PC-9 (cell line): Measurements from ENCODE around the gene OS9. TPM values are rescaled to one million over a fixed set of nuclear protein-coding genes. Genes with fewer than 3 reads are reported as not detected.

Experiments used
- BruUV-seq: library from RNA; stranded (reverse); fragments of 400-500 nt; replicated peaks from 2 replicates; lab custom pipeline; 2021; lab: Mats Ljungman, UMichigan
- CTCF ChIA-PET: fragments of 300-600 bp; sonication (Branson Sonifier 250); formaldehyde crosslinking; loops from one replicate; lab custom pipeline; 2022; ENCODE audit warnings: antibody characterized with exemption; lab: Charles Lee
- POLR2A ChIA-PET: fragments of 300-600 bp; sonication (Branson Sonifier 250); formaldehyde crosslinking; loops from one replicate; lab custom pipeline; 2022; ENCODE audit warnings: antibody characterized with exemption; ENCODE audit not compliant: unreplicated experiment; lab: Charles Lee
- DNase-seq, 2 experiments: peaks; one replicate each; pipeline versions ENCODE4 v3.0.0 to v3.0.0-alpha.2; 2015 to 2022; ENCODE audit warnings: mixed read lengths in 1 of 2
- H2AFZ ChIP-seq: fragments of 200-600 bp; sonication (generic); 2 replicates; pipeline ENCODE4 v1.8.1; 2017; ENCODE audit warnings: antibody characterized with exemption
- H3F3A ChIP-seq: fragments of 200-600 bp; sonication (generic); 2 replicates; pipeline ENCODE4 v1.8.1; 2017; ENCODE audit warnings: antibody characterized with exemption, mild to moderate bottlenecking, low read depth; ENCODE audit not compliant: insufficient read depth
- H3K27ac ChIP-seq: fragments of 200-600 bp; sonication (generic); 2 replicates; pipeline ENCODE4 v1.6.1; 2016; ENCODE audit warnings: mixed run types
- H3K27me3 ChIP-seq: fragments of 200-600 bp; sonication (generic); 2 replicates; pipeline ENCODE4 v1.6.1; 2016; ENCODE audit warnings: low read depth, mixed run types; ENCODE audit not compliant: insufficient read depth
- H3K36me3 ChIP-seq: fragments of 200-600 bp; sonication (generic); 2 replicates; pipeline ENCODE4 v1.6.1; 2016; ENCODE audit warnings: low read depth, mixed run types
- H3K4me1 ChIP-seq: fragments of 200-600 bp; sonication (generic); replicated peaks from 2 replicates; pipeline ENCODE4 v1.6.1; 2016; ENCODE audit warnings: mixed run types; ENCODE audit not compliant: insufficient read depth
- H3K4me2 ChIP-seq: fragments of 200-600 bp; sonication (generic); 2 replicates; pipeline ENCODE4 v1.6.1; 2017; ENCODE audit warnings: mixed run types
- H3K4me3 ChIP-seq: fragments of 200-600 bp; sonication (generic); 2 replicates; pipeline ENCODE4 v1.6.1; 2016; ENCODE audit warnings: mixed run types
- H3K79me2 ChIP-seq: fragments of 200-600 bp; sonication (generic); 2 replicates; pipeline ENCODE4 v1.6.1; 2017; ENCODE audit warnings: low read depth, mixed run types
- H3K9me2 ChIP-seq: fragments of 200-600 bp; sonication (generic); 2 replicates; pipeline ENCODE4 v1.8.1; 2017; ENCODE audit warnings: mild to moderate bottlenecking; ENCODE audit not compliant: insufficient read depth
- H3K9me3 ChIP-seq: fragments of 200-600 bp; sonication (generic); 2 replicates; pipeline ENCODE4 v1.8.1; 2016; ENCODE audit warnings: low read depth; ENCODE audit not compliant: insufficient read depth
- H4K20me1 ChIP-seq: fragments of 200-600 bp; sonication (generic); 2 replicates; pipeline ENCODE4 v1.8.1; 2017; ENCODE audit not compliant: insufficient read depth
- EZH2 ChIP-seq: fragments of 200-600 bp; sonication (generic); IDR thresholded peaks from 2 replicates; pipeline ENCODE4 v1.8.0; 2017; ENCODE audit warnings: antibody characterized with exemption, low read depth
- intact Hi-C: fragments of 100-400 bp; cut with micrococcal nuclease; formaldehyde crosslinking; loops from one replicate; pipeline ENCODE4 v1.10.0; 2022; ENCODE audit not compliant: unreplicated experiment
- total RNA-seq: library from RNA; stranded (reverse); gene quantifications from 2 replicates; pipeline ENCODE4 v1.2.3, GENCODE V29; 2021
- TF ChIP-seq, protein P1 (sequence below): fragments of 200-600 bp; sonication (generic); conservative IDR thresholded peaks from 2 replicates; pipeline ENCODE4 v1.6.1; 2017; ENCODE audit warnings: mixed run types, antibody characterized with exemption, mild to moderate bottlenecking, moderate library complexity

The OS9 gene
- total RNA-seq, 1 experiment from 2014 or later = 96.7 TPM

DNA sequence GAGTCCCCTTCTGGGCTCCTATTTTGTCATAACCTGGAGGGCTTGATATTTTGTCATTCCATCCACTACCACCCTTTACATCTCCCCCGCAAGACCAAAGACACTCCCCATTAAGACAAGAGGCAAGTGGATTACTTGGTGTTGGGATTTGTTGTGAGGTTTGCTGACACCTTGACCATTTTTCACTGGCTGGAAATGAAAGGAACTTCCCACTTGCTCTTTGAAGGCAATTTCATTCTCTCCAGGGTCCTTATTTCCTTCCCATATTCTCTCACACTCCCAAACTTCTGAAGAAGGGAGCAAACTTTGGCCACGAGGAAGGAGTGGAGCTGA, 29.7 kb downstream of the OS9 start:
- Histone ChIP-seq H3K4me1 (no peaks in the 10 kb centered on the region), H4K20me1 (no peaks in the 10 kb centered on the region), H3K27me3 (no peaks in the 10 kb centered on the region), H3K36me3 (no peaks in the 10 kb centered on the region), H3K79me2 (no peaks in the 10 kb centered on the region), H3K4me3 (no peak overlapping the region), H3K9me2 (no peaks in the 10 kb centered on the region), H3K27ac (no peak overlapping the region), H3K4me2 (no peak overlapping the region), H2AFZ (no peak overlapping the region), H3K9me3 (no peaks in the 10 kb centered on the region), H3F3A (no peaks in the 10 kb centered on the region)
- intact Hi-C loops = loop anchor here (10.0 kb wide), 1 partner anchor 129 kb away; the partner anchor contains the start of gene PIP4K2C
- DNase-seq = no peak
- ChIA-PET CTCF (no interaction called here), POLR2A (no interaction called here)
- BruUV-seq = no TSS peak
- TF ChIP-seq EZH2 = no peak
- TF ChIP-seq, protein P1, sequence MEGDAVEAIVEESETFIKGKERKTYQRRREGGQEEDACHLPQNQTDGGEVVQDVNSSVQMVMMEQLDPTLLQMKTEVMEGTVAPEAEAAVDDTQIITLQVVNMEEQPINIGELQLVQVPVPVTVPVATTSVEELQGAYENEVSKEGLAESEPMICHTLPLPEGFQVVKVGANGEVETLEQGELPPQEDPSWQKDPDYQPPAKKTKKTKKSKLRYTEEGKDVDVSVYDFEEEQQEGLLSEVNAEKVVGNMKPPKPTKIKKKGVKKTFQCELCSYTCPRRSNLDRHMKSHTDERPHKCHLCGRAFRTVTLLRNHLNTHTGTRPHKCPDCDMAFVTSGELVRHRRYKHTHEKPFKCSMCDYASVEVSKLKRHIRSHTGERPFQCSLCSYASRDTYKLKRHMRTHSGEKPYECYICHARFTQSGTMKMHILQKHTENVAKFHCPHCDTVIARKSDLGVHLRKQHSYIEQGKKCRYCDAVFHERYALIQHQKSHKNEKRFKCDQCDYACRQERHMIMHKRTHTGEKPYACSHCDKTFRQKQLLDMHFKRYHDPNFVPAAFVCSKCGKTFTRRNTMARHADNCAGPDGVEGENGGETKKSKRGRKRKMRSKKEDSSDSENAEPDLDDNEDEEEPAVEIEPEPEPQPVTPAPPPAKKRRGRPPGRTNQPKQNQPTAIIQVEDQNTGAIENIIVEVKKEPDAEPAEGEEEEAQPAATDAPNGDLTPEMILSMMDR = no peak

DNA sequence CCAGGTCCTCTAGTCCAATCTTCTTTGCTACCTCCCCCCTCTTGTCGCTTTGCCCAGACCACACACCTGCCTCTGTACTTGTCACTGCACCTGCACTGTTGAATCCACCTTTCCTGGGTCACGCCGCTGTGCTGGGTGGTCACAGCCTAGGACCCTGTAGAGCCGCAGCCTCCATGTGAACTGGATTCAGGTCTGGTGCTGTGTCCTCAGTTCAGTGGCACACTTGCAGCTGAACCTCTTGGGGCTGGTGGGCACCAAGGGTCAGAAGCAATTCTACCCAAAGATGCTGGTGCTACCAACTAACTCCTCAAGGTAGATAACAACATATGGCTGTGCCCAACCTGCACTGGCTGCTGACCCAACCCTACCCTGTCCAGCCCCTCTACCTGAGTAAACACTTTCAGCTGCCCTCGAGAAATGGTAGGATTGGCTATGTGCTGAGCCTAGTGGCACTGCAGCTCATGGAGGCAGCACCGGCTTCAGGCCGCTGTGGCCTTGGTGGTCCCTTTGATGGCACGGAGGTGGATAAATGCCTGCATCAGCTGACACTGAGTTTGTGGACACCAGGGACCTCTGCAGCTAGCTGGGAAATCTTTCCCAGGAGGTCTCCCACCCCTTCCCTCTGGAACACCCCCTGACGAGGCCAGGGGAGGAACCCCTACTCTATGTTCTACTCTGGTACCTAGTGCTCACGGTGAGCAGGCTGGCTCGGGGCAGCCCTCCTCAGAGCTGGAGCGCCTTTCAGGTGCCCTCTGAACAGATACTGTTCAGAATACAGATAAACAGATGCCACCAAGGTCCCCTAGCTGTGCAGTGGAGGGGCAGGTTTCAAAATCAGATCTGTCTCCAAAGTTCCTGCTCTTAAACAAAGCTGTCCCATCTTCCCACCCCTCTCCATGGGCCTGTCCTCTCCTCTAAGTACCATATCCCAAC, 30.3 kb downstream of the OS9 start:
- H2AFZ ChIP-seq = no peak overlapping the region
- H3K4me3 ChIP-seq = no peak overlapping the region
- H3F3A ChIP-seq = no peaks in the 10 kb centered on the region
- no peak overlapping the region for H3K27ac ChIP-seq
- no TSS peak for BruUV-seq
- DNase-seq = no peak
- H4K20me1 ChIP-seq = no peaks in the 10 kb centered on the region
- intact Hi-C loops = loop anchor here (10.0 kb wide), 1 partner anchor 129 kb away; the partner anchor contains the start of gene PIP4K2C
- H3K9me3 ChIP-seq = no peaks in the 10 kb centered on the region
- H3K4me1 ChIP-seq = no peaks in the 10 kb centered on the region
- TF ChIP-seq, protein P1 = no peak
- TF ChIP-seq EZH2 = no peak
- no peaks in the 10 kb centered on the region for H3K27me3 ChIP-seq
- H3K4me2 ChIP-seq = no peak overlapping the region
- H3K79me2 ChIP-seq = no peaks in the 10 kb centered on the region
- no peaks in the 10 kb centered on the region for H3K36me3 ChIP-seq
- ChIA-PET CTCF (no interaction called here), POLR2A (no interaction called here)
- H3K9me2 ChIP-seq = no peaks in the 10 kb centered on the region

DNA sequence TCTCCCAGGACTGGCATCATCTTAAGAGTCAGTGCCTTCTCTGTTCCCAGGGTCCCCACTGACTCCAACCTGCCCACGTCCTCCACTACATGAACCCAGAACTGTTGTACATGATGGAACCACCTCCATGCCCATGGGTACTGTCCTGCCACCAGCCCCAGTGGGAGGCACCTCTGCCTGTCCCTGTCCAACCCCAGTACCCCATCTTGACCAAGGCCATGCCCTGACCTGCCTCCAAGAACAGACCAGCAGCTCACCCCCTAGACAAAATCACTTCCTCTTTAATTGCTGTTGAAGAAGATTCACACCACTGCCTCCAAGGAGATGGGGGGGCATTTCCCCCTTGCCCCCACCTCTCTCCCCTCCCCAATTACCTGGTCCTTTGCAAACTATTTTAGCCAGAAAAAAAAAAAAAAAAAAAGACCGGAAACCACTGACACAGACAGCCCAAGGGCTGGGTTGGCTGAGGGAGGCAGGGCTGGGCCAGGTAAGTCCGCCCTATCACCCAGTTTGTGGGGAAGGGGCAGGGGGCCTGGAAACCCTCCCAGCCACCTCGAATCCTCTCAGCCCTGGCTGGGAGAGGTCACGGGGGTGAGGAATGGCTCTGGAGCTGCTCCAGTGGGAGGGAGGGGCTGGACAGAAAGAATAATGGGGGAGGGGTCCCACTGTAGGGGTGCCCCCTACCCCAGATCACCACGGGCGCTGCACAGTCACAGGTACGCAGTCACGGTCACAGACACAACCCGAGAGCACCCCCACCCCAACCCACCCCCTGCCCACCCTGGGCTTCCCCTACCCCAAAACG, 31.2 kb downstream of the OS9 start:
- no peak overlapping the region for H3K27ac ChIP-seq
- no peaks in the 10 kb centered on the region for H4K20me1 ChIP-seq
- H3K4me2 ChIP-seq = no peak overlapping the region
- H3K36me3 ChIP-seq = no peaks in the 10 kb centered on the region
- no peaks in the 10 kb centered on the region for H3K9me2 ChIP-seq
- no peaks in the 10 kb centered on the region for H3F3A ChIP-seq
- H3K27me3 ChIP-seq = no peaks in the 10 kb centered on the region; the same call in 1 of the 2 replicates
- no peak overlapping the region for H3K4me3 ChIP-seq
- no peaks in the 10 kb centered on the region for H3K79me2 ChIP-seq
- no peak overlapping the region for H2AFZ ChIP-seq
- DNase-seq = no peak
- no TSS peak for BruUV-seq
- no peaks in the 10 kb centered on the region for H3K9me3 ChIP-seq
- POLR2A ChIA-PET = interaction anchor here (0.6 kb wide), 1 partner anchor 11 kb away, joined by 3 read pairs; no protein-coding TSS in a partner anchor
- H3K4me1 ChIP-seq = no peaks in the 10 kb centered on the region
- TF ChIP-seq EZH2 = no peak
- TF ChIP-seq, protein P1 = no peak
- CTCF ChIA-PET = interaction anchor here (1.0 kb wide), 1 partner anchor 142 kb away, joined by 5 read pairs; no protein-coding TSS in a partner anchor
- intact Hi-C loops = loop anchor here (10.0 kb wide), 1 partner anchor 130 kb away; the partner anchor contains the start of gene PIP4K2C
